HT1080 (cell line): Measurements from ENCODE around the gene DGKB. TPM values are rescaled to one million over a fixed set of nuclear protein-coding genes. Genes with fewer than 3 reads are reported as not detected.

ENCODE experiments used
- DNase-seq: peaks from one replicate; pipeline ENCODE4 v3.0.0-alpha.2; 2015; ENCODE audit warnings: low read depth
- total RNA-seq: library from RNA; depleted of rRNA; stranded (reverse); fragments of >200 nt; shearing (Covaris generic); gene quantifications from 2 replicates; pipeline ENCODE4 v1.2.3, GENCODE V29; 2014

Gene DGKB
- total RNA-seq, 1 experiment from 2014 or later, result not detected

GRCh38 chr7:14148974-14149373 is 753.6 kb downstream of the DGKB start:
- DNase-seq, result no peak

- DNase-seq, result no peak
Observed at GRCh38 chr7:14147532-14147931, 755.0 kb downstream of the DGKB start.

GRCh38 chr7:14144538-14144937 is 758.0 kb downstream of the DGKB start:
- DNase-seq, result no peak

GRCh38 chr7:14144109-14144508 is 758.4 kb downstream of the DGKB start:
- DNase-seq, result no peak

GRCh38 chr7:14137676-14138075 is 764.9 kb downstream of the DGKB start:
- no peak for DNase-seq

- peak; percentile 3 for DNase-seq
Observed at GRCh38 chr7:14133752-14134151, 768.8 kb downstream of the DGKB start.

- no peak for DNase-seq
Observed at GRCh38 chr7:14125998-14126397, 776.6 kb downstream of the DGKB start.

GRCh38 chr7:14124716-14125115 is 777.8 kb downstream of the DGKB start:
- no peak for DNase-seq

- DNase-seq, result no peak
Observed at GRCh38 chr7:14123923-14124322, 778.6 kb downstream of the DGKB start.

- no peak for DNase-seq
Observed at GRCh38 chr7:14115701-14116100, 786.9 kb downstream of the DGKB start.

- DNase-seq, result no peak
Observed at GRCh38 chr7:14104861-14105260, 797.7 kb downstream of the DGKB start.

- no peak for DNase-seq
Observed at GRCh38 chr7:14096159-14096558, 806.4 kb downstream of the DGKB start.

- DNase-seq, result no peak
Observed at GRCh38 chr7:14095233-14095950, 807.2 kb downstream of the DGKB start.
